PC-3 (cell line): ENCODE results near the gene RBBP8. TPM values are rescaled to one million over a fixed set of nuclear protein-coding genes. Genes with fewer than 3 reads are reported as not detected.

ENCODE experiments used
- ATAC-seq: fragments of 200-7000 bp; cut with Tn5 transposase; 2 replicates; pipeline ENCODE4 v1.9.1; 2020; ENCODE audit warnings: mild to moderate bottlenecking, moderate library complexity
- BruUV-seq: library from RNA; stranded (reverse); fragments of 400-500 nt; replicated peaks from 2 replicates; lab custom pipeline; 2021; lab: Mats Ljungman, UMichigan
- CTCF ChIA-PET: fragments of 300-600 bp; sonication (Branson Sonifier 250); formaldehyde crosslinking; loops from one replicate; lab custom pipeline; 2022; ENCODE audit warnings: antibody characterized with exemption; lab: Charles Lee
- POLR2A ChIA-PET: fragments of 300-600 bp; sonication (Branson Sonifier 250); formaldehyde crosslinking; loops from one replicate; lab custom pipeline; 2022; ENCODE audit warnings: antibody characterized with exemption; ENCODE audit not compliant: unreplicated experiment; lab: Charles Lee
- DNase-seq: peaks from one replicate; pipeline ENCODE4 v3.0.0-alpha.2; 2015
- H2AFZ ChIP-seq: fragments of 300-600 bp; sonication (generic); 2 replicates; pipeline ENCODE4 v1.6.0; 2016; ENCODE audit warnings: antibody characterized with exemption, low read length
- H3F3A ChIP-seq: fragments of 300-600 bp; sonication (generic); one replicate; pipeline ENCODE4 v1.6.0; 2017; ENCODE audit warnings: antibody characterized with exemption, low read length, control low read depth, mild to moderate bottlenecking; ENCODE audit not compliant: unreplicated experiment
- H3K27ac ChIP-seq: fragments of 300-600 bp; sonication (generic); 2 replicates; pipeline ENCODE4 v1.5.1; 2016; ENCODE audit warnings: mild to moderate bottlenecking, low read length
- H3K27me3 ChIP-seq: fragments of 300-600 bp; sonication (generic); 2 replicates; pipeline ENCODE4 v1.6.1; 2016; ENCODE audit warnings: low read length, mixed read lengths
- H3K36me3 ChIP-seq: fragments of 300-600 bp; sonication (generic); 2 replicates; pipeline ENCODE4 v1.6.1; 2016; ENCODE audit warnings: low read depth, mixed run types, low read length, mixed read lengths
- H3K4me1 ChIP-seq: fragments of 300-600 bp; sonication (generic); 2 replicates; pipeline ENCODE4 v1.5.1; 2016; ENCODE audit warnings: low read length; ENCODE audit not compliant: insufficient read depth
- H3K4me2 ChIP-seq: fragments of 300-600 bp; sonication (generic); 2 replicates; pipeline ENCODE4 v1.6.0; 2016; ENCODE audit warnings: low read length
- H3K4me3 ChIP-seq: fragments of 300-600 bp; sonication (generic); 2 replicates; pipeline ENCODE4 v1.5.1; 2016; ENCODE audit warnings: mild to moderate bottlenecking, low read length, mixed read lengths
- H3K79me2 ChIP-seq: fragments of 300-600 bp; sonication (generic); 2 replicates; pipeline ENCODE4 v1.6.1; 2017; ENCODE audit warnings: low read length, mixed read lengths
- H3K9ac ChIP-seq: fragments of 300-600 bp; sonication (generic); 2 replicates; pipeline ENCODE4 v1.6.0; 2016; ENCODE audit warnings: mild to moderate bottlenecking, low read length
- H3K9me2 ChIP-seq: fragments of 300-600 bp; sonication (generic); replicated peaks from 2 replicates; pipeline ENCODE4 v1.6.1; 2016; ENCODE audit warnings: mixed run types, low read length, mixed read lengths
- H3K9me3 ChIP-seq: fragments of 300-600 bp; sonication (generic); 2 replicates; pipeline ENCODE4 v1.6.1; 2016; ENCODE audit warnings: low read length, mixed read lengths
- H4K20me1 ChIP-seq: fragments of 300-600 bp; sonication (generic); 2 replicates; pipeline ENCODE4 v1.6.1; 2016; ENCODE audit warnings: low read length, mixed read lengths
- CTCF ChIP-seq: fragments of 300-600 bp; sonication (generic); conservative IDR thresholded peaks from 2 replicates; pipeline ENCODE4 v1.5.1; 2017; ENCODE audit warnings: antibody characterized with exemption, low read depth, mild to moderate bottlenecking, low read length
- EZH2 ChIP-seq: fragments of 300-600 bp; sonication (generic); IDR thresholded peaks from one replicate; pipeline ENCODE4 v1.6.1; 2017; ENCODE audit warnings: antibody characterized with exemption, mild to moderate bottlenecking, low read length; ENCODE audit not compliant: unreplicated experiment
- EZH2phosphoT487 ChIP-seq: fragments of 300-600 bp; sonication (generic); IDR thresholded peaks from 2 replicates; pipeline ENCODE4 v1.6.1; 2018; ENCODE audit warnings: mild to moderate bottlenecking, antibody characterized with exemption, low read length, borderline replicate concordance
- intact Hi-C: fragments of 100-400 bp; cut with micrococcal nuclease; formaldehyde crosslinking; loops from 2 replicates; pipeline ENCODE4 v1.9.0; 2023
- total RNA-seq: library from RNA; depleted of rRNA; stranded (reverse); fragments of >200 nt; gene quantifications from 2 replicates; pipeline ENCODE4 v1.2.3, GENCODE V29; 2014

The RBBP8 gene
- total RNA-seq, 1 experiment from 2014 or later = 31.9 TPM

- Histone ChIP-seq H3K4me2 (no peak overlapping the region), H3F3A (no peaks in the 10 kb centered on the region), H2AFZ (no peak overlapping the region), H3K79me2 (no peaks in the 10 kb centered on the region), H3K9me3 (no peaks in the 10 kb centered on the region), H4K20me1 (no peaks in the 10 kb centered on the region), H3K36me3 (no peaks in the 10 kb centered on the region), H3K4me3 (no peak overlapping the region), H3K9ac (no peak overlapping the region), H3K27me3 (no peaks in the 10 kb centered on the region), H3K4me1 (peaks cover 22% of the 10 kb centered on the region), H3K27ac (no peak overlapping the region), H3K9me2 (no peaks in the 10 kb centered on the region)
- DNase-seq = no peak
- no peak for ATAC-seq
- BruUV-seq = no TSS peak
- intact Hi-C loops = no loop called here
- no peak for TF ChIP-seq EZH2phosphoT487
- no peak for TF ChIP-seq CTCF
- TF ChIP-seq EZH2 = no peak
- POLR2A ChIA-PET = no interaction called here
- CTCF ChIA-PET = no interaction called here
These were observed 21.0 kb upstream of the RBBP8 start for GRCh38 chr18:22912149-22912548.

GRCh38 chr18:22912835-22913234 is 20.3 kb upstream of the RBBP8 start:
- H3K27ac ChIP-seq = no peak overlapping the region
- no peaks in the 10 kb centered on the region for H3K9me2 ChIP-seq
- H4K20me1 ChIP-seq = no peaks in the 10 kb centered on the region
- TF ChIP-seq EZH2phosphoT487 = no peak
- no peak for TF ChIP-seq EZH2
- TF ChIP-seq CTCF = no peak
- no peak overlapping the region for H2AFZ ChIP-seq
- no peak overlapping the region for H3K4me2 ChIP-seq
- ChIA-PET CTCF (no interaction called here), POLR2A (no interaction called here)
- no peaks in the 10 kb centered on the region for H3K27me3 ChIP-seq
- ATAC-seq (no peak), DNase-seq (no peak)
- no peaks in the 10 kb centered on the region for H3K79me2 ChIP-seq
- no peaks in the 10 kb centered on the region for H3F3A ChIP-seq
- peaks cover 22% of the 10 kb centered on the region for H3K4me1 ChIP-seq
- intact Hi-C loops = no loop called here
- no peak overlapping the region for H3K9ac ChIP-seq
- no peaks in the 10 kb centered on the region for H3K36me3 ChIP-seq
- H3K9me3 ChIP-seq = no peaks in the 10 kb centered on the region
- BruUV-seq = no TSS peak
- no peak overlapping the region for H3K4me3 ChIP-seq

GRCh38 chr18:22913861-22914260 is 19.3 kb upstream of the RBBP8 start:
- Histone ChIP-seq H3K4me3 (no peak overlapping the region), H3K27me3 (no peaks in the 10 kb centered on the region), H3K36me3 (no peaks in the 10 kb centered on the region), H3F3A (no peaks in the 10 kb centered on the region), H2AFZ (no peak overlapping the region), H3K4me2 (peak overlapping the region; percentile 46), H3K9ac (no peak overlapping the region), H3K4me1 (peaks cover 22% of the 10 kb centered on the region), H3K79me2 (no peaks in the 10 kb centered on the region), H3K9me3 (no peaks in the 10 kb centered on the region), H3K9me2 (no peaks in the 10 kb centered on the region), H4K20me1 (no peaks in the 10 kb centered on the region), H3K27ac (no peak overlapping the region)
- peak; percentile 97 for DNase-seq
- intact Hi-C loops = no loop called here
- POLR2A ChIA-PET = no interaction called here
- CTCF ChIA-PET = no interaction called here
- TF ChIP-seq EZH2 (no peak), CTCF (no peak), EZH2phosphoT487 (no peak)
- ATAC-seq = peak; percentile 97
- BruUV-seq = no TSS peak
